Measurements from ENCODE around the gene CCBE1.

The CCBE1 gene

GRCh38 chr18:59576541-59577385 lies 120.5 kb downstream of the CCBE1 start:
- no peak for TF ChIP-seq Cebpa-rat (IDR thresholded peaks at IDR 0.05)
- Histone ChIP-seq H3K4me1 (peaks cover 0 to 28% (median 17%) of the 10 kb centered on the region in 10 experiments; a peak in 13 of 20 replicates), H3K4me3 (no peak overlapping the region), H4K20me1 (no peaks in the 10 kb centered on the region), H3K27ac (no peak overlapping the region), H3K9me3 (replicated peaks in 1 of 11) (0 out of 22 replicates have a peak, but pooled peaks cover 0 to 3% (median 0%) of the 10 kb centered on the region in 11 experiments), H3K9ac (no peak overlapping the region), H3K27me3 (no peaks in the 10 kb centered on the region), H3K36me3 (no peaks in the 10 kb centered on the region), H3K4me2 (no peak overlapping the region)

DNA sequence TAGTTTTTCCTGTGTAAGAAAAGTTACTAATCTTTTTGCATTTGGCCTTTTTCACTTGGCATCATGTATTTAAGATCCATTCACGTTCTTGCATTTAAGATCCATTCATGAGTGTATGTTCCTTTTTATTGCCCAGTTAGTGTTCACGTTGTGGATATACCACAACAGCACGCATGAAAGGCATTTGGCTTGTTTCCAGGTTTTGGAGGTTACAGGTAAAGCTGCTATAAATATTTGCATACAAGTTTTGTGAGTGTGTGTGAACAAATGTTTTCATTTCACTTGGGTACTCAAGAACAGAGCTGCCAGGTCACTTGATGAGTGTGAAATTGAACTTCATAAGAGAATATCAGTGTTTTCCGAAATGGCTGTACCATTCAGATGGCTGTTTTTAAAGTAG lies 121.2 kb downstream of the CCBE1 start:
- TF ChIP-seq Cebpa-rat (IDR thresholded peaks at IDR 0.05), result no peak
- H4K20me1 ChIP-seq, result no peaks in the 10 kb centered on the region
- no peak overlapping the region for H3K9ac ChIP-seq
- no peak overlapping the region for H3K4me3 ChIP-seq
- 0 out of 22 replicates have a peak, but pooled peaks cover 0 to 3% (median 0%) of the 10 kb centered on the region in 11 experiments for H3K9me3 ChIP-seq (replicated peaks in 1 of 11)
- peaks cover 0 to 36% (median 22%) of the 10 kb centered on the region in 10 experiments; a peak in 13 of 20 replicates for H3K4me1 ChIP-seq
- no peak overlapping the region for H3K4me2 ChIP-seq
- H3K27me3 ChIP-seq, result no peaks in the 10 kb centered on the region
- H3K36me3 ChIP-seq, result no peaks in the 10 kb centered on the region
- H3K27ac ChIP-seq, result no peak overlapping the region

- no peak for TF ChIP-seq Cebpa-rat (IDR thresholded peaks at IDR 0.05)
- Histone ChIP-seq H3K9me3 (replicated peaks in 1 of 11) (0 out of 22 replicates have a peak, but pooled peaks cover 0 to 3% (median 0%) of the 10 kb centered on the region in 11 experiments), H3K27me3 (no peaks in the 10 kb centered on the region), H3K36me3 (no peaks in the 10 kb centered on the region), H3K4me2 (peak overlapping the region in 8 of 11 experiments; percentile 12 to 65 (median 39); a peak in 10 of 22 replicates), H3K4me1 (peaks cover 11 to 56% (median 42%) of the 10 kb centered on the region in 10 experiments), H4K20me1 (no peaks in the 10 kb centered on the region), H3K27ac (no peak overlapping the region), H3K4me3 (no peak overlapping the region), H3K9ac (no peak overlapping the region)
Measured at GRCh38 chr18:59573962-59574361, 123.3 kb downstream of the CCBE1 start.

- no peaks in the 10 kb centered on the region for H3K36me3 ChIP-seq
Measured at GRCh38 chr18:59571902-59572301, 125.3 kb downstream of the CCBE1 start.

DNA sequence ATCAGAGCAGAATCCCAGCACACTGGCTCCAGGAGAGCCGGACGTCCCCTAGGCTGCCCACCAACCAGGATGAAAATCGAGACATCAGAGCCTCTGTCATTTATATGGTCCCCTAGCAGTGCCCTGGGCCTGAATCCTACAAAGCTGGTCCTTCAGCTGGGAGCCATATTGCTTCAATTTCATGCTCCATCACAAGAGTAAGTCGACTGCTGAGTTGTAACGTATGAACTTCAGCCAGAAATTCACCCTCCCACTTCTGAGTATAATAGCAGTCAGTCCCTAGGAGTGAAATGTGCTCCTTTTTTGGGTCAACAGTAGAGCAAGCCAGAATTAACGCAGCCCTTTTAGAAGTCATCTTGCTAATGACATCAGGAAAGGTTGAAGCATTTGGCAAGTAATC lies 126.4 kb downstream of the CCBE1 start:
- peak overlapping the region; percentile 19 to 77 (median 62); a peak in 21 of 22 replicates for H3K4me2 ChIP-seq

More at GRCh38 chr18:59571902-59572301, 125.3 kb downstream of the CCBE1 start:
- Histone ChIP-seq H3K4me1 (peaks cover 11 to 61% (median 46%) of the 10 kb centered on the region in 10 experiments), H3K4me2 (peak overlapping the region in 6 of 11 experiments; percentile 40 to 77 (median 68); a peak in 11 of 22 replicates), H3K27ac (no peak overlapping the region), H4K20me1 (no peaks in the 10 kb centered on the region), H3K27me3 (no peaks in the 10 kb centered on the region), H3K9me3 (replicated peaks in 1 of 11) (no peaks in the 10 kb centered on the region), H3K4me3 (no peak overlapping the region), H3K9ac (no peak overlapping the region)
- no peak for TF ChIP-seq Cebpa-rat (IDR thresholded peaks at IDR 0.05)

DNA sequence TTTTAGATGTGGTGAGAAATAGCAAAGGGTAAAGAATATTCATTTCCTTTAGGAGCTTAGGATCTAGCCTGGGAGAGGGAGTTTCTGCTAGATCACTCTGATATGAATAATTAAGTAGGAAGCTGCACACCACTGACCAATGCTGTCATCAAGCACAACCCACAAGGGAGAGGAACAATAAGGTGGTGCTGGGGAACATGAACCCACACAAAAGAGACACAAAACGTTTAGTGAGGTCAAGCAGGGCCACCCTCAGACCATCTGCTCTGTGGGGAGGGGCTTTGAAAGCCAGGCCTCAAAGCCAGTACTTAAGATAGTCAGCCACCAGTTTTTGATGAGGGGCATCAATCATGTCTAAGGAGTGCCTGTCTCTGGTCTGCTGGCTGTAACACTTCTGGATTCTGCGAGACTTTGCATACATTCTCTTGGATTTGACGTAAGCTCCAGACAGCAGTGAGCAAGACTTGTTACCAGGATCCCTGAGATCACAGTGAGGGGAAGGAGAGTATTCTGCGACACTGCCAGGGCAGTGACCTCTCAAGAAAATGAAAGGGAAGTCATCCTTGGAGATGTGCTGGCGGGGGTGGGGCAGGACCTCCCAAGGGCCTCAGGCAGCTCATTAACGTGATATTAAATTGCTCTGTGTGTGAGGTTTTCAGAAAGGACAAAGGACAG lies 127.0 kb downstream of the CCBE1 start:
- no peak overlapping the region for H3K4me3 ChIP-seq
- no peaks in the 10 kb centered on the region for H3K27me3 ChIP-seq
- H4K20me1 ChIP-seq, result no peaks in the 10 kb centered on the region
- no peaks in the 10 kb centered on the region for H3K9me3 ChIP-seq (replicated peaks in 1 of 11)
- H3K27ac ChIP-seq, result peak overlapping the region in 2 of 11 experiments; percentile 3 to 26; a peak in 2 of 22 replicates
- no peaks in the 10 kb centered on the region for H3K36me3 ChIP-seq
- no peak overlapping the region for H3K9ac ChIP-seq
- H3K4me2 ChIP-seq, result peak overlapping the region; percentile 19 to 77 (median 62); a peak in 21 of 22 replicates
- peaks cover 11 to 61% (median 46%) of the 10 kb centered on the region in 10 experiments for H3K4me1 ChIP-seq
- no peak for TF ChIP-seq Cebpa-rat (IDR thresholded peaks at IDR 0.05)

More for the DNA sequence above, 126.4 kb downstream of the CCBE1 start:
- no peak overlapping the region for H3K9ac ChIP-seq
- TF ChIP-seq Cebpa-rat (IDR thresholded peaks at IDR 0.05), result no peak
- H4K20me1 ChIP-seq, result no peaks in the 10 kb centered on the region
- no peaks in the 10 kb centered on the region for H3K9me3 ChIP-seq (replicated peaks in 1 of 11)
- no peak overlapping the region for H3K4me3 ChIP-seq
- H3K4me1 ChIP-seq, result peaks cover 11 to 61% (median 46%) of the 10 kb centered on the region in 10 experiments
- no peaks in the 10 kb centered on the region for H3K27me3 ChIP-seq
- H3K36me3 ChIP-seq, result no peaks in the 10 kb centered on the region
- H3K27ac ChIP-seq, result peak overlapping the region in 2 of 11 experiments; percentile 3 to 26; a peak in 2 of 22 replicates

DNA sequence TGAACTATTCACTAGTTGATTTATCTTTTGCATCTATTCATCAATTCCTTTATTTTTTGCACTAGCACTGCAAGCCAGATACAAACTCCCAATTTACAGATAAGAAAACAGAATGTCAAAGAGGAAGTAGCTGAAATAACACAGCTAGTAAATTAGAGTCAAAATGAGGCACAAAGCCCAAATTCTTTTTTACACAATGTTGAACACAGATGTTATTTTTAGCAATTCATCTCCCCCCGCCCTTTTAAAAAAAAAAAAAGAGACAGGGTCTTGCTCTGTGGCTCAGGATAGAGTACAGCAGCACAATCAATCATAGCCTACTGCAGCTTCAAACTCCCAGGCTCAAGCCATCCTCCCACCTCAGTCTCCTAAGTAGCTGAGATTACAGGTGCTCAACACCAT lies 127.8 kb downstream of the CCBE1 start:
- Histone ChIP-seq H3K36me3 (no peaks in the 10 kb centered on the region), H3K4me2 (peak overlapping the region in 10 of 11 experiments; percentile 31 to 77 (median 64); a peak in 15 of 22 replicates), H3K9me3 (replicated peaks in 1 of 11) (no peaks in the 10 kb centered on the region), H3K4me1 (peaks cover 11 to 60% (median 46%) of the 10 kb centered on the region in 10 experiments), H3K27me3 (no peaks in the 10 kb centered on the region), H3K4me3 (no peak overlapping the region), H4K20me1 (no peaks in the 10 kb centered on the region), H3K27ac (no peak overlapping the region), H3K9ac (no peak overlapping the region)
- TF ChIP-seq Cebpa-rat (IDR thresholded peaks at IDR 0.05), result no peak

DNA sequence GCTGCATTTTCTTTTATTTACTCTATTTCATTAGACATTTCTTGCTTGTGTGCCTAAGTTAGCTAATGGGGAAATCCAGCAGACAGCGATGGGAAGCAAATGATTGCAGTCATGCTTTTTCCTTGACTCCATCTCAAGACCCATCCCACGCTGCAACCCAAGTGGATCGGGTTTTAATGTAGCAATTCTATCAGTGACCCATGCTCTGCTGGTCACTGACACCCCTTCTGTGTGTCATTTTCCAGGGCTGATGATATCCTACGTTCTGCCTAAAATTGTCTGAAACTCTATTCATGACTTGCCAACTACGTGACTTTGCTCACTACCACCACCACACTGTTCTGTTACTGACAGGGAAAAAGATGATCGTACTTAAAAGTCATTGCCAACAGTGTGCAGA lies 129.8 kb downstream of the CCBE1 start:
- H4K20me1 ChIP-seq, result no peaks in the 10 kb centered on the region
- no peak overlapping the region for H3K27ac ChIP-seq
- no peak overlapping the region for H3K4me3 ChIP-seq
- TF ChIP-seq Cebpa-rat (IDR thresholded peaks at IDR 0.05), result no peak
- H3K4me1 ChIP-seq, result peaks cover 11 to 41% (median 34%) of the 10 kb centered on the region in 10 experiments
- no peak overlapping the region for H3K9ac ChIP-seq
- H3K27me3 ChIP-seq, result no peaks in the 10 kb centered on the region
- no peaks in the 10 kb centered on the region for H3K36me3 ChIP-seq
- H3K4me2 ChIP-seq, result no peak overlapping the region
- no peaks in the 10 kb centered on the region for H3K9me3 ChIP-seq (replicated peaks in 1 of 11)

DNA sequence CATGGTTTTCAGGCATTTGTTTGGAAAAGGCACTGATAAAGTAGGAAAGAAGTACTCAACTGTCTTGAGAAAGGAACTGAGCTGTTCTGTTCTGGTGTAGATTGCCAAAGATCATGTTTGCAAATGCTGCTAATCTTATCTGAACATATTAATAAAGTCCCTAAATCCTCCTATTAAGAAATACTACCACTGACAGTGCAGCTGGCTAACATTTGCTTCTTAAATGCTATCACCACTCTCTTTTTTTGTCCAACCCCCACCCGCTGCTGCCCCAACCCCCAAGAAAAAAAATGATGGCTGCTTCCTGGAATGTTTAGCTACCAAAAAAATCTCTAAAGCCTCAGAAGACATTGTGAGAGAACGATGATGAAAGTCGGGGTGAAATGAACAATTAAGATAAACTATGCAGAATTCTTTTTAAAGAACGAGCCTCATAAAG lies 130.7 kb downstream of the CCBE1 start:
- Histone ChIP-seq H3K27ac (no peak overlapping the region), H3K4me1 (peaks cover 11 to 32% (median 27%) of the 10 kb centered on the region in 10 experiments), H3K9me3 (replicated peaks in 1 of 11) (no peaks in the 10 kb centered on the region), H3K36me3 (no peaks in the 10 kb centered on the region), H4K20me1 (no peaks in the 10 kb centered on the region), H3K9ac (no peak overlapping the region), H3K4me3 (no peak overlapping the region), H3K27me3 (no peaks in the 10 kb centered on the region), H3K4me2 (no peak overlapping the region)
- TF ChIP-seq Cebpa-rat (IDR thresholded peaks at IDR 0.05), result no peak
